NCI-H1092 (cell line): ENCODE data around the gene DPYSL3.

Source experiments
- DNase-seq: peaks from one replicate; lab custom pipeline; 2025; lab: John Stamatoyannopoulos, UW

The DPYSL3 gene

GRCh38 chr5:147439254-147439653, 70.6 kb downstream of the DPYSL3 start:
- no peak for DNase-seq

GRCh38 chr5:147437161-147437596, 72.7 kb downstream of the DPYSL3 start:
- DNase-seq, result no peak

GRCh38 chr5:147436596-147436995, 73.3 kb downstream of the DPYSL3 start:
- no peak for DNase-seq

GRCh38 chr5:147434049-147434448, 75.8 kb downstream of the DPYSL3 start:
- DNase-seq, result no peak

DNA sequence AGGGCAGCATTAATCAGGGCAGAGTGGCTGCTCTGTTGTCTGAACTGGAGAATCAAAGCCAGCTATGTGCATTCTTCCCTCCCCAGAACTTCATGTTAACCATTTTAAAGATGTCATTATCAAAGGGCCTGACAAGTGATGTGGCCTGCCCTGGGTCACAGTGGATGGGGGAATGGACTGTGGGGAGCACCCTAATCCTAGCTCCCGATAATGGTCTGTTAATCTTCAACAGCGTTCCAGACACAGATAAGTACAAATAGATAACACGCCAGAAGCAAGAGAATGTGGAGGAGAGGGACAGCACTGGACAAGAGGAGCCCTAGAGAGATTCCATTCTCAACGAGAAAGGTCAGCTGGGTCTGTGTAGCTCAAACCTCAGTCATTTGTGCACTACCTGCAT, 77.5 kb downstream of the DPYSL3 start:
- no peak for DNase-seq

- no peak for DNase-seq
Observed at GRCh38 chr5:147431586-147431985, 78.3 kb downstream of the DPYSL3 start.

GRCh38 chr5:147430628-147431027, 79.2 kb downstream of the DPYSL3 start:
- no peak for DNase-seq

- DNase-seq, result no peak
Observed at GRCh38 chr5:147427521-147428401, 82.1 kb downstream of the DPYSL3 start.

DNA sequence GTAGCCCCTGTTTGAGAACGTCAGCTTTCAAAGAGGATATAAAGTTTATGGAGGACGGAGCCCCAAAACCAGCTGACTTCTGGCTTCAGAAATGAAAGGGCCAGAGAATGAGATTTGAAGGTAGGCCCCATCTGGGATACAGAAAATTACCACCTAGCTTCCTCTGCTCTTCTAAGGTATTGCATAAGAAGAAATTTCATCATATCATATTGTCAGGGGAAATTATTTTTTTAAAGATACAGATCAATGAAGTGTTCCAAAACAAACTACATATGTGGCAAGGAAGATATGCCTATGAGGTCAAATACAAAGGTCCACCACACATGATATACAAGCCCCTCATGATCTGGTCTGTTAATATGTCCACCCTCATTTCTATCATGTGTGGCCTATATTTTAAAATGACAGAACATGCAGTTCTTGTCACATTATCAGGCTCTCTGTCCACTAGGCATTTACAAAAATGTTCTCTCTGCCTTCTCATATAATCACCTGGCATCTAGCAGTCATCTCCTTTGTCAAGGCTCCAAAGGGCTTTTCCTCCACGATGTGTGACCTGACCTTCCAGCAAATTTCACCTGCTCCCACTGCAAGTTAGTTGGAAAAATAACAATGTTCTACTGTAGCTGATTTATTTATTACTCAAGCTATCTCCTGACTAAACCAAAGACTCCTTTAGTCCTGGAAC, 83.1 kb downstream of the DPYSL3 start:
- no peak for DNase-seq

- no peak for DNase-seq
Observed at GRCh38 chr5:147418613-147419012, 91.3 kb downstream of the DPYSL3 start.

DNA sequence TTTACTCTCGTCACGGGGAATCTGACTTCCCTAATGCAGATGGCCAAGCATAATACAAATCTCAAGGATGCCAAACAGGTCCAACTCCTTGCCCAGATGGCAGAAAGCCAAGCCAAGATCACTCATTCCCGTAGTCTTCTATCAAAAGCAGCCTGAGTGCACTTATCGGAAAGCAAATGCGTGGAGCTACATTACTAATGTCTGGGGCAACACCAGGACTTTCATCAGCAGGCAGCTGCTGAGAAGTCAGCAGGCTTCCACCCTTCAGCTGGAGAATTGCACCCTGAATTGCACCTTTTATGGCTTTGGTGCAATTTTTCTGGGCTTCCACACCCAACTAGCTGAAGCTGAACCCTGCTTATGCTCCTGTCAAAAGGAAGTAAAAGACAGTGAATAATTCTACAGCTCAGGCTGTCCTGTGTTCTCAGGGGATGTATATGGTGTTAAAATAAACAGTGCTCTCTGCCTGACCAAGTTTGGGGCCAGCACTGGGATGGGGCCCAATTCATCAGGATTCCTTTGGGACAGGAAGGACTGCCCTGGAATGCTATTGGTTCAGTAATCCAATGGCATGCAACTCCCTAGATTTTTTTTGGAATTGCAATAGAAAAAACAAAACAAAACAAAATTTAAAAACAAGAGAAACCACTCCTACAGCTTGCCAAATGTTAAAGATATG, 92.6 kb downstream of the DPYSL3 start:
- DNase-seq, result no peak

GRCh38 chr5:147415651-147416050, 94.2 kb downstream of the DPYSL3 start:
- no peak for DNase-seq

DNA sequence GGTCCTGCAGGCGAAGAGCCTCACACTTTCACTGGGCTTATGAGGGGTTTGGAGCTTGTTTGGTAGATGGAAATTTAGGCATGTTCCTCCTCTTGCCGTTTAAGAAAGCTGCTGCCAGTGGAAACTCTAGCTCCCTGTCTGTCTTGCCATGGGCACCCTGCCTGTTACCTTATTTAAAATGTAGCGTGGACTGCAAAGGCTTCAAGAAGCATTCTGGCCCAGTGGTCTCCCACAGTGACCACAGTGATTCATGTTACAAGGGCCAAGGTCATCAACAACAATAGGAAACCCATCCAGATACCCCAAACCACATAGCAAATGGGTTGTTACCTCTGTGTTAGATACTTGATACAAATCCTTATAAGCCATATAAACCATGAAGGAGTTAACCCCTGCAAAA, 96.6 kb downstream of the DPYSL3 start:
- DNase-seq, result no peak

DNA sequence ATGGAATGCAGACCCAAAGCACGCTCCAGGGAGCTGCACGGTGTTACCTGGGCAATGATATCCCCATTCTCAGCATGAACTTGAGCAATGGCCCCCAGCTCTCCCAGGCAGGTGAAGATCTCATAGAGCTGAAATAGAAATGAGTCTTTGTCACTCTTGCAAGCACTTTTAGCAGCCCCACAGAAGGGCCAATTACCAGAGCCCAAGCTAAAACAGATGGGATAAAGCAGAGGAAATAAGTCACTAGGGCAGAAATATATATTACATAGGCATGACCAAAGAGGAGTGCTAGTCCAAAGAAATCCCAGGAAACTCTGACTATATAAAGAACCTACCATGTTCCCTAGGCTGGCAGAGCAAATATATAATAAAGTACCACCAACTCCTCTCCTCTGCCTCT, 97.3 kb downstream of the DPYSL3 start:
- no peak for DNase-seq

DNA sequence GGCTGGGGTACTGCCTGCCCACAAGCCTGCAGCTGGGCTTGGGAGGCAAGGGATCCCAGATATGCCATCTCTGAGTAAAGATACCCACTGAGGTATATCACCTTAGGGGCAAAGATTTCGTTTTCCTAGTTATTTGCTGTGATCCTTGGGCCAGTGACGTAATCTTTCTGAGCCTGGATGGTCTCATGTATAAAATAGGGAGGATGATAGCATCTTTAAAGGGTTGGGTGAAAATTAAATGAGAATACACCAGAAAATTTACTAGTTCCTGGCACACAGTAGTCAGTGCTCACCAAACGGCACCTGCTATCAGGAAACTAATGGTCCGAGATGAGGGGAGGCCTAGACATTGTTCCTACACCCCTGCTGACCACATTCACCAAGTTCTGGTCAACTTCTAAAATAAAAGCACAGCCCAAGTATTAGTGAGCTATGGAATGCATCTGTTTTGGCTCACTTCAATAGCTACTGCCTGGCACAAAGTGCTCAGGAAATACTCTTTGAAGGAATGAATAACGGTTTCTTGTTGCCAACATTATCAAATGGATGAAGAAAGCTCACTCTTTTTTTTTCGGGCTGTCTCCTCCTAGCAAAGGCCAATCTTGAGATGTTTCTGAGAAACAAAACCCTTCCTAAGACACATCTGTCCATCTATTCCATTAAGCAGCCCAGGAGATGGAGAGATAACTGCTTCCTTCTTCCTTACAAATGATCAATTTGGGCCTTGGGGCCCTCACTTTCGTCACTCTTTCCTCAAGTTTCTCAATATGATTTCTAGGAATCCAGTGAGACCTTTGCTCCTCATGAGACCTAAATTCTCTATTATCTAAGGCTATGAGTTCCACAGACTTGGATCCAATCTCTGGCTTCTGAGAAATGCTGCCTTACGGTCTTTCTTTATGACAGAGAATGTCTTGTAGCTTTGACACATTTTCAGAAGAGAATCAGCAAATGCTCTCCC, 98.2 kb downstream of the DPYSL3 start:
- DNase-seq, result no peak

DNA sequence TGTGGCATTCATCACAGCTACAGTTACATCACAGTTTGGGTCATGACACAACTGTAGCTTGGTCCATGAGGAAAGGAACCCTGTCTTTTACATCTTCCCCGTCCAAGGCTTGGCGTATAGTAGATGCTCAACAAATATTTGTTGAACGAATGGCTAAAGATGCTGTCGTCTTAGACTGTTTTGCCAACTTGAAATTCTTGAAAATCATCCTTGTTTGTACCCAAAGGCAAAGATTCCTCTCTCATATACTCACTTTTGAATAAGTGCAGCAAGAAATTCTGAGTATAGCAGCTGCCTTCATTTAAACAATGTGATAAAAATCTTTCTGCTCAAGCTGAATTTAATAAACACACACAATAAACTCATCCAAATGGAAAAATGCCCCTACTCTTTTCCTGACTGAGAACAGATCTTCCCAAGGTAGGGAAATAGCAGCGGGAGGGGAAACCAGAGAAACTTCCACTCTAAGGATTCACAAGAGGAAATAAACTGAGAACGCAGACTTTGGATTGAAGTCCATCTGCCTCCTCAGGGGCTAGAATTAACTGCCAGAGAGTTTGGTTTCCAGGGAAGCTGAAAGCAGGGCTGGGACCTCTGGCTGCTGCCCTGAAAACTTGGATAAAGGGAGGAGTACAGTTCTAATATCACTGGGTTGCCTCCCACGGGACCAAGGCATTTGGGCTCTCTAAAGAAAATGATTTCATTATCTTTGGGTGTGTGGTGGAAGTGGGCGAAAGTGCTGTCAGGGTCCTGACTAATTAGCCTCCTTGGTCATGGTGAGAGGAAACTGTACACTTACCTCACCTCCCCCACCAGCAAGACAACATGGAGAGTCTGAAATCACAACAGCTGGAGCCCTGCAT, 99.1 kb downstream of the DPYSL3 start:
- DNase-seq, result no peak

GRCh38 chr5:147408980-147409379, 100.9 kb downstream of the DPYSL3 start:
- no peak for DNase-seq

GRCh38 chr5:147407094-147407681, 102.7 kb downstream of the DPYSL3 start:
- DNase-seq, result no peak

- no peak for DNase-seq
Observed at GRCh38 chr5:147406636-147407035, 103.2 kb downstream of the DPYSL3 start.

DNA sequence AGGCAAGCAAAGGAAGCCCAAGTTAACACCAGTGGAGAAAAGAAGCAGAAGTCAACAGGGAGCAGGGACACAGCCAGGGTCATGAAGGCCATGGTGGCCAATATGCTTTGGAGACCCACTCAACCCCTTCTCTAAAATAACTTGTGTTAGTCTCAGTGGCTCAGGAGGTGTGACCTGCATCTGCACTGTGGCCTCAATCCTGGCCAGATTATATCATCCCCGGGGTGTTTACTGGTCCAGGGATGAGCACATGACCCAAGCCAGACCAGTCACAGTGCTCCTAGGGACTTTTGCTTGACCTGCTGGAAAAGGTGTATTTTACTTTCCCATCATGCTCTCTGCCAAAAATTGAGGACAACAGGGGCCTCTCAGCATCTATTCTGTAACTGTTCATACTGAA, 105.2 kb downstream of the DPYSL3 start:
- DNase-seq, result no peak
